SIG-M5 treated with dmso at 0.1 percent for 504 hours (cell line): ENCODE results near the gene MS4A15.
"Not testable (repeated sequence)": the region's sequence is repeated elsewhere in the genome, so short reads cannot be mapped to it uniquely, and the experiment has no call there.

Source experiments
- DNase-seq: peaks from one replicate; lab custom pipeline; 2025; ENCODE audit not compliant: unreplicated experiment; lab: John Stamatoyannopoulos, UW

The MS4A15 gene, protein sequence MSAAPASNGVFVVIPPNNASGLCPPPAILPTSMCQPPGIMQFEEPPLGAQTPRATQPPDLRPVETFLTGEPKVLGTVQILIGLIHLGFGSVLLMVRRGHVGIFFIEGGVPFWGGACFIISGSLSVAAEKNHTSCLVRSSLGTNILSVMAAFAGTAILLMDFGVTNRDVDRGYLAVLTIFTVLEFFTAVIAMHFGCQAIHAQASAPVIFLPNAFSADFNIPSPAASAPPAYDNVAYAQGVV

DNA sequence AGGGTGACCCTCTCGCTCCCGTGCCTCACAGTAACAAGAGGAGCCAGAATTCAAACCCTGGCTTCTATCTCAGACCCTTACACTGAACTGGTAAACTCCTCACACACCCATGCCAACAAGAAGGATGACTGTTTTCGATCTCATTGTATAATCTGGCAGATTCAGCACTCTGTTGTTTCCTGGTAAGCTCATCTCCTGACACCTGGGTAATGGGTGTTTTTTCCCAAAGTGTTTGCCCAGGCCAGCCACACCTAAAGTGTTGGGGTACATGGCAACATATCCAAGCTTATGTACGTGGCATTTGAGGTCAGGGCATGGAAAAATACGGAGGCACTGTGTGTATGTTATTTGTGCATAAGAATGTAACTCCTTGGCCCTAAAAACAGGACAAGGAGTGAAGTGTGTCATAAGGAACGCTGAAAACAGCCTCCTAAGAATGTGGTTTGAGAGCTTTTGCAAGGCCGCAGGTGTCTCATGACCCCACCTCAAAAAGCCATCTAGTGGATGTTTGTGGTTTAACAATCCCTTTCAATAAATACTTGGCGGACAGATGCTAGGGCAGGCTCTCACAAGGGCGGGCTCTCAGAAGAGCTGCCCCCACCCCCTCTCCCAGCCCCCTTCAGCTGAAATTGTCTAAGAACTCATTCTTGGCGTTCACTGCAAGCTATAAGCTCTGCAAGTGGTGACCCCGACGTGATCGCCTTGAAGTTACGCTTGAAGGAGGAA, at the start of gene MS4A15:
TSS of gene MS4A15 (plus strand) at position 561 of the 726 bp plus-strand sequence. CDS start 6,867 bp downstream, outside the sequence.
- DNase-seq: peak; percentile 37

DNA sequence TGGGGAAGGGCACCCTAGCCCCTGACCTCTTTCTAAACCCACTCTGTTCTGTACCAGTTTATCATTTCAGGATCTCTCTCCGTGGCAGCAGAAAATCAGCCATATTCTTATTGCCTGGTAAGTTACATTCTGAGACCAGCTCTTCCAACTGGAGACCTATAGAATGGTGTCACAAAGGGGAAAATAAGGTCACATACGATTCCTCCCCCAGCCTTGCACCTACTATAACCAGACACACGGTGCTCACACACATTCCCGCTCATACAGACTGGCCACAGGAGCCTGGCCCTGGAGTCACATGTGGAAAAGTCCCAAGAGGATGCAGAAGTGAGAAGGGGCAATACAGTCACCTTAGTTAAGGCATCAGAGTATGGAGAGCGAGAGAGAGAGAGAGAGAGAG, 49.7 kb upstream of the MS4A15 start:
- DNase-seq: no peak

DNA sequence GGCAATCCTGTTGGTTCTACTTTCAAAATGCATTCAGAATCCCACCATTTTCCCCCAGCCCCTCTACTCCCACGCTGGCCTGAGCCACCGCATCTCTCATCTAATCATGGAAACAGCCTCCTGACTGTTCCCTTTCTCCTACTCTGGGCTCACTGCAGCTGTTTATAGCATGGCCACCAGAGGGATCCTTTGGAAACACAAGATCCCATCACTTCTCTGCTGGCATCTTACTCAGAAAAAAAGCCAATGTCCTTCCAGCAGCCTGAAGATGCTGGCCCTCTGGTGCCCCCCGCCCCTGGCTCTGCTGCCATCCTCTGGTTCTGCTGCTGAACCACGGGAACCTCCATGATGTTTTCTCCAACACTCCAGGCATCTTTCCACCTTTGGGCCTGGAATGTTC, 46.2 kb upstream of the MS4A15 start:
- DNase-seq: peak; percentile 7

DNA sequence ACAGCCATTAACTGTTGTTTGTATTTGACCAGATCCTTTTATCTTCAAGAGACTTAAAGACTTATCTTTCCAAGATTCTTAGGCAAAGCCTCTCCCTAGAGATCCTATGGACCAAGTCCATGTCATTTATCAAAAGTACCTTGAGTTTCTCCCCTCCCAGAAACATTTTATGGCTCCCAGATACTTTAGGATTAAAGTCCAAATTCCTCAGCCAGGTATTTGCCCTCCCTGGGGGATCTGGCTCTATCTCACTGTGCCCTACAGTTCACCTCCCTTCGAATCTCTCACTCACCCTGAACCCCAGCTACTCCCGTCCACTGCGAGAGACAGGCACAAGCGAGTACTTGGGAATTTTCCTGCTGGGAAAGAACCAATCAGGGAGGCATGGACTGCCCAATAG, 45.4 kb upstream of the MS4A15 start:
- DNase-seq: no peak

DNA sequence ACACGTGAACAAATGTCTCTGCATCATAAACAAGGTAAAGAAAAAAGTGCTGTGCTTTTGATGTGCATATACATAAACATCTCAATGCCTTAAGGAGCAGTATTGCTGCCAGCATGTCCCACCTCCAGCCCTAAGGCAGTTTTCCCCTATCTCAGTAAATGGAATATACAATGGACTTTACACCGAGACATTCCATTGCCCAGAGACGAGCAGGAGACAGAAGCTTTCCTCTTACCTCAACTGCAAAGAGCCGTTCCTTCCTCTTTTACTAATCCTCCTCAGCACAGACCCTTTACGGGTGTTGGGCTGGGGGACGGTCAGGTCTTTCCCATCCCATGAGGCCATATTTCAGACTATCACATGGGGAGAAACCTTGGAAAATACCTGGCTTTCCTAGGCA, 43.2 kb upstream of the MS4A15 start:
- not testable (repeated sequence) for DNase-seq

DNA sequence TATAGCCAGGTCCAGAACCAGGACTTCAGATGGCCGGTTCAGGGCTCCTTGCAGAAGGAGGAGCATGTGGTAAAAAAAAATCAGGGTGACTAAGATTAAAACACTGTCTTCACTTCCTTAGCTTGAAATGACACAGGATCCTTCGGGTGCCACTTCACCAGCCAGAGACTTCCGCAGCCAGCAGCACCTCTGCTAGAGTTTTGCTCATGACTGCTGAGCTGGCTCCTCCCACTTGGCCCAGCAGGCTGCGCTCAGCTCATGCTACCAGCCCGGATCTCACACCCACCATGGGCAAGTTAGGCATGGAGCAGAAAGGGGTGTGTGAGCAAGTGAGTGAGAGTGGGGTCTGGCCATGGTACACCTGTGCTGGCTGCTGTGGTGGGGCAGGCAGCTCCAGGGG, 38.7 kb upstream of the MS4A15 start:
- DNase-seq: no peak

DNA sequence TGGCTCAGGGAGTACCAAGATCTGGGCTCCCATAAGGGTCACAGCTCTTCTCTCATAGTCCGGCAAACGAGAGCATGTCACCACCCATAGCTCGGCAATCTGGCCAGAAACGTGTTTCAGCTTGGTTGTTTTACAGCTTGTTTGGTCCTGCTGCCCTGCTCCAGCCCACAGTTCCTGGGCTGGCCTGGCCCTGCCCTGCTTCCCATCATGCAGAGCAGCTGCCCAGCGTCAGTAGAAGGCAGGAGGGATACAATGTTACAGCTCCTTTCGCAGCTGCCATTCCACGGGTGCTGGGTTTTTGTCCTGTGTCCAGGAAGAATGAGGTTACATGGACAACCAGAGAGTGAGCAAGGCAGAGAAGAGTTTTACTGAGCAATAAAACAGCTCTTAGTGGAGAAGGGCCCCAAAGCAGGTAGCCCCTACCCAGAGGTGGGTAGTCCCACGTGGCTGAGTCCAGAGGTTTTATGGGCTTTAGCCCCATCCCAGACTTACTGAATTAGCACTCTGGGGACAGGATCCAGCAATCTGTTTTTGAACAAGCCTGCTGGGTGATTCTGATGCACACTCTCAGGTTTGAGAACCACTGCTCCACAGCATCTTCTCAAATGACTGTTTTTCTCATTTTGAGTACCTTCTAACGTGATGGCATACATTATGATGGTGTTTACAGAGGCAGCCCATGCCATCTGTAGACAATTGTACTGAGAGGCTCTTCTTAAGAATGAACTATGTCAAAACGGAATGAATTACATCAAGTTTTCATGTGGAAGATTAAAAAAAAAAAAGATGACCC, 37.9 kb upstream of the MS4A15 start:
- no peak for DNase-seq

DNA sequence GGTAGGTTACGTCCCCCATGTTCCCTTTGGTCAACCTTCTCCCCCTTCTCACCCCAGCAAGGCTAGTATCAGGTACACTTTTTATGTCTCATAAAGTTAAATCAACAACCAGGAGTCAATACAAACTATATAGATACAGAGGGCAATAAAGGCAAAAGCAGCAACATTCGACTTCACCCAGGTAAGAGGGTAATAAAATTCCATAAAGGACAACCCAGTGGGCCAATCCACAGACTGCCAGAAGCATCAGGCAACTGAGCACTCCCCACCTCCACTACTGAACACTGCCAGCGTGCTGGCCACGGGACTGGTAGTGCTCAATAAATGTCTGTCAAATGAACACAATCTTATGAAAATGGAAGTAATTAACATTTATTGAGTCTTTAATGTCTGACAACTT, 37.3 kb upstream of the MS4A15 start:
- no peak for DNase-seq

DNA sequence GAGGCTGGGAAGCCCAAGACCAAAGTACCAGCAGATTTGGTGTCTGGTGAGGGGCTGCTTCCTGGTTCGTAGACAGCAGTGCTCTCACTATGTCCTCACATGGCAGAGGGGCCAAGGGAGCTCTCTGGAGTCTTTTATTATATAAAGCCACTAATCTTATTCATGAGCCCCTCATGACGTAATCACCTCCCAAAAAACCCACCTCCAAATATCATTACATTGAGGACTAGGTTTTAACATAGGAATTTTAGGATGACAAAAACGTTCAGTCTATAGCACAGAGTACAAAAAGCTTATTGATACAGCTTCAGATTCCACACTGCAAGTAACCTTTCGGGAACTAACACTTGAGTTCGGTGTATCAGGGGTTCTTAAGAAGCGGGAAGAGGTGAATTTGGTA, 36.2 kb upstream of the MS4A15 start:
- DNase-seq: no peak

DNA sequence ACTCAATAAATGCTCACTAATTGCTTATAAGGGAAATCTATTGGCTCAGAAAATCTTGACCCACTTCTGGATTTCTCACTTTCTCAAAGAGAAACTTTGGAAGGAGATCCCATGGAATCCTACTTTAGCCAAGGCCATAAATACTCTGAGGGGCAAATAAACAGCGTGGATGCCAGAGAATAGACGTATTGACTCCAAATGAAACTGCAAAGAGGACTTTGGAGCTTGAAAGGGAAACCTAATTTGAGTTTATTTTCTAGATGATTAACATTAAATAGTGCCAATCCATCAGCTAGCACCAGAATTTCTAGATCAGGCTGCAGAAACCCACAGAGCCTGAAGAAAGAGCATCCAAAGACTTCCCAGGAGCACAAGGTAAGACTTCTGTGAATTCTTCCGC, 32.2 kb upstream of the MS4A15 start, which contains the start of gene MS4A18:
TSS of gene MS4A18 (plus strand) at position 301 of the 400 bp plus-strand sequence.
- no peak for DNase-seq

DNA sequence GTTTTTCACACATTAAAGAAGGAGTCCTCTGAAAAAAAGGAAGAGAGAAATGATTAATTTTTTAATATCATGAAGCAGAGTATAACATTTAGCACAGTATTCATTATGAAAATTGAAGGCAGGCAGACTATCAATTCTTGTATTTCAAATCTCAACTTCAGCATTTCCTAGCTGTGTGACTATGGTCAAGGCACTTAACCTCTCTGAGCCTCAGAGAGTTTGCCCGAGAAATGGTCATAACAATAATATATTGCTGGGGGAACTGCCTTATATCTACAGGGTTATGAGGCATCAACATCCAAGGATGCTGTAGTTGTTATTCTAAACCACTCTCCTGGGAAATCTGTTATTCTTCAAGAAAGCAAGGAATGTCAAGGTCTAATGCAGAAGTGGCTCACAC, 31.1 kb upstream of the MS4A15 start:
- no peak for DNase-seq

DNA sequence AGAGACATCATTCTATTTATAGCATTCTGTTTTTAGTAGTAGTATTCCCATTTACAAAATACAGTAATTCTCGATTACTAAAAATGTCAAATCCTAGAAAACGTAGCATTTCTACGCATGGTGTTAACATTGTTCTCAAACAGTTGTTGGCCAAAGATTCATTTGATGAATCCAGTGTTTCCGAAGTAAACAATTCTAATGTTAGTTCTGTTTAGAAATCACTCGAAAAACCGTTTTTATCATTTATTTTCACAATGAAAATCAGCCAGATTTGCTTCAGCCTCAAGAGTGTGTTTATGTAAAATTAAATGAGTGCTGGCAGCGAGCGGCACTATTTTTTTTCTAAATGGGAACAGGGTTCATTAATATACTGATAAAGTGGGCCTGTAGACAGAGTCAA, 25.1 kb upstream of the MS4A15 start:
- DNase-seq: no peak

DNA sequence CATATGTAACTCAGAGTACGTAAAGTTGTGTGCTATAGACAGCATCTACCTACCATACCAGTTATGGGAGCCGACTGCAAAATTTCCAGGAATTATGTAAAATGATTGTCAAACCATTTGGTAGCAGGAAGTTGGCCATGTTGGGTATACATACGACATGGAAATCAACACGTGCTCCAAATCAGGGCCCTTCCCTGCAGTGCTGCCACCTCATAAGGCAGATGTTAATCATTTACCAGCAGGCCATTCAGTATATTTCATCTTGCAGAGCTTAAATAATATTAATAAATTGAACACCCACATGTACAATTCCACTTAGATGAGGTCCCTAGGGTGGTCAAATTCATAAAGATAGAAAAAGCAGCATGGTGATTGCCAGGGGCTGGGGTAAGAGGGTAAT, 22.4 kb upstream of the MS4A15 start:
- no peak for DNase-seq

DNA sequence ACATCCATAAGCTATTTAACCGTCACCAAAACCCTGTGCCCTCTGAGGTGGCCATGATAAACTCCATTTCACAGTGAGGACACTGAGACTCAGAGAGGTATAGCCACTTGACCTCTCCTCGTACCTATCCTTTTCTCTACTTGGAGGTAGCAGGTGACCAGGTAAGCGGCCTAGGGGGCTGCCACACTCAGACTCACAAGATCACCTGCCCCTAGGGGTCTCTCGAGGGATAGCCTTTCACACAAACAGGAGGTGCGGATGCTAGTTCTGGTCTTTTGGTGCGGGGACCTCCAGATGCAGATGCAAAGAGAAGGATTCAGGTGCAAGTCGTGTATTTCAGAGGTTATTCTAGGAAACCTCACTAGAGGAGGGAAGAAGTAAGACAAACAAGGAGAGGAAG, 17.6 kb upstream of the MS4A15 start:
- no peak for DNase-seq

DNA sequence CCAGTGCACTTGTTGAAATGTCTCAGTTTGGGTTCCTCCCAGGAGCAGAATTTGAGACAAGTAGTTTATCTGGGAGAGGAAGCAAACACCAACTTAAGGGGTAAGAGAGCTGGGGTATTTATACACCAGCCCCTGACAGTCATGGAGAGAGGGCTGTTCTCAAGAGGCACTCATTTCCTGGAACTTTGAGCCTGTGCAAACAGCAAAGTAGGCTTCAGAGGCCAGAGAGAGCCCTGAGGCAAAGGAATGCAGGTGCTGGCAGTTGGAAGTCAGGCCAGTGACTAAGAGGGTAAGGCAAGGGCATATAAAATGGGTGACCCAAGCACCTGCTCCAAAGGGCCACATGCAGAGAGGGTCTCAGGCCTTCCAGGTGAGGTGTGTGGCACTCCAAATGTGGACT, 16.1 kb upstream of the MS4A15 start:
- DNase-seq: no peak

DNA sequence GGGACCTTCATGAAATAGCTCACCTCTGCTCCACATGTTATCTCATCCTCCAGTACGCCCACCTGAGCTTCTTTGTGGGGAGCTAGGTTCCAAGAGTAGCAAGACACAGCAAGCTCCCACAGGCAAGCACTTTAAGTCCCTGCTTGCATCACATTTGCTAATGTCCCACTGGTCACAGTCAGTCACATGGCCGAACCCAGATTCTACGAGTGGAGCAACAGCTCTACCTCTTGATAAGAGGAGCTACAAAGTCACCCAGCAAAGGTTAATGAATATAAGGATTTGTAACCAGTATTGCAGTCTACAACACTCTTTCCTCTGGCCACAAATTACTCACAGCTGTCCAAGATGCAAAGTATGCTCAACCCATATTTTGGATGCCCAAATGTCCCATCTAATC, 15.2 kb upstream of the MS4A15 start:
- no peak for DNase-seq

DNA sequence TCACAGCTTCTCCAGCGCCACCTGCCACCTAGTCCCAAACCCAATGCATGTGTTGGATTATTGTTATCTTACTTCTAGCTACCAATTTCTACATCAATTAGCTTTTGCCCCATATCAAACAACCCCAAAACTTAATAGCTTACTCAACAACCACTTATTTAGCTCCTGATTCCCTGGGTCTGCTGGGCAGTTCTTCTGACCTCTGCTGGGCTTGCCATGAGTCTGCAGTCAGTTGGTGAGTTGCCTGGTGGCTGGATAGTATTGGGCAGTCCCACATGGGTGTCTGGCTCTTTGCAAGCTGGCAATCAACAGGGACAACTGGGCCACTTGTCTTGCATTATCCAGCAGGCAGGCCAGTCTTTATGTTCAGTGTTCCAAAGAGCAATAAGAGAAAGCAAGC, 13.6 kb upstream of the MS4A15 start:
- DNase-seq: no peak

DNA sequence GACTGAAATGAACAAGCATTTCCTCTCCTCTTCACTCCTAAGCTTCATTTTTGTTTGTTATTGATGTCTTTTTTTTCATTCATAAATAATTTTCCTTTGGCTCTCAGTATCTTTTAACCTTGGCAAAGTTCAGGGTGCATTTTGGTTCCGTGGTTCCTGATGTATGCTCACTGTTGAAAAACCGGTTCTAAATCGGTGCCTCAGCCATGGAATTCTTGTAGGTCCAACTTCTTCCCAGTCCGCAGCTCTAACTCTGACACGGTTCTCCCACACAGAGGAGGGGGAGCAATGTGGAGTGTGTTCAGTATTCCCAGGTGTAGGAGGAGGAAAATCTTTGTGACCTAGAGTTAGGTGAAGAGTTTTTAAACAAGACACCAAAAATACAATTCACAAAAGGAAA, 12.6 kb upstream of the MS4A15 start:
- no peak for DNase-seq

DNA sequence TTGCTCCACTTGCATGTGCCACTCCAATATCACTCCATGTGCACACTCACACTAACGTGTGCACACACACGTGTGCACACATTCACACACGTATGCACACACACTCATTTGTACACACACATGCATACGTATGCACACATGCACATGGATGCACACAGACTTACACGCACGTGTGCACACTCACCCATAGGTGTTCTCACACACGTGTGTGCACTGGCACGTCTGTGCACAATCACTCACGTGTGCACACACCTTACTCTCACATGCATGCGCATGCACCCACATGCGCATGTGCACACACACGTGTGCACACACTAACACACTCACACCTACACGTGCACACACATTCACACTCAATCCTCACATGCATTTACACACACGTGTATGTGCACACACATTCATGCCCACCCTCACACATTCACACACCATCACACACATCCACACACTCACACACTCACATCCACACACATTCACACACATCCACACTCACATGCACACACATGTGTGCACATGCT, 9.3 kb upstream of the MS4A15 start:
- no peak for DNase-seq

DNA sequence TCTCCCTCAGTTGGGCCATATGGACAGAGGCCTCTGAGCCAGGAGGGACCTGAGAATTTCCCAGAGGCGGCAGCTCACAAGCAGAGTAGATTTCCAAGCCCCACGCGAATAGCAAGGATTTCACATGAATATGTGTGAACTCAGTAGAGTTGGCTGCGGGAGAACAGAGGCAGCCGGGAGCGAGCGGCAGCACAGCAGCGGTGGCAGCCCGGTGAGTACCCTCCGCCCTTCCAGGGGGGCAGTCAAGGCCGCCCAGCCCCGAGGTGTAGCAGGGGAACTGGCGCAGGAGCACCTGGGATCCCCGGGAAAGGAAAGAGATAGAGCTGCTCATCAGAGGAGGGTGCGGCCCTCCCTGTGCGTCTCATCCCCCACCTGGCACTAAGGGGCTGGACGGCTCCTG, 8.4 kb upstream of the MS4A15 start:
- no peak for DNase-seq

DNA sequence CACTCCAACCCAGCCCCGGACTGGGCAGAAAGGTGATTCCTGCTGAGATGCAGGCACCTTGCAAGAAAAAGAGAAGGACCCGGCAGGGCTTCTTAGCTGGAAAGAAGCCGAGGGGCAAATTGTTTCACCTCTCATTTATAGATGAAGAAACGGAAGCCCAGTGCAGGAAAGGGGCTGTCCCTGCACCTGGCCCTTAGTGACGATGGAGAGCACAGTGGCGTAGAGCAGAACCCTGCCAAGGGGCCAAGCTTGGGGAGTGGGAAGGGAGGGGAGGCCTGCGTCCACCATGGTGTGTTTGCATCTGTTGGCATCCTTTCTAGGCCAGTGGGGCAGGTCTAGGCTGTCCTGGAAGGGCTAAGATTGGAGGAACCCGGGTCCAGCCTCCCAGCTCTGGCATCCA, 7.8 kb upstream of the MS4A15 start:
- DNase-seq: no peak

DNA sequence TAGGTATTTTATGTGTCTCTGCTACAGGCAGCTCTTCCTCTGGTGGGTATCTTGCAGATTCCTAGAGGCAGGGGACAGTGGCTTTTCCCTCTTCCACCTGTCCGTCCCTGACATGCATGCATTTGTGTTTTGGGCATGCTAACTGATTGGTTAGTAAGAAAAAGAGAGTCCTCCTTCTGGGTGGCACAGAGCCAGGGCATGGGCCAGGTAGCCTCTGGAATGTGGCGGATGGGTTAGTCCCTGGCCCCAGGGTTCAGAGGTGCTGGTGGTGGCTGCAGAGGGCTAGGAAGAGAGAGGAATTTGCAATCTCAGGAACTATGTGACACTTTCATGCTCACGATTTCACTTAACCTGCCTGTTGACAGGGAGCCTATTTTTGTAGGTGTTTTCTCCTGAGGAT, 5.8 kb upstream of the MS4A15 start:
- DNase-seq: no peak
